ENCODE results near the gene SH3RF1. TPM values are rescaled to one million over a fixed set of nuclear protein-coding genes. Genes with fewer than 3 reads are reported as not detected.
"Not testable (repeated sequence)": the region's sequence is repeated elsewhere in the genome, so short reads cannot be mapped to it uniquely, and the experiment has no call there.

The SH3RF1 gene
- total RNA-seq, 2 donors from 2014 or later: 7.8 to 12.4 TPM

DNA sequence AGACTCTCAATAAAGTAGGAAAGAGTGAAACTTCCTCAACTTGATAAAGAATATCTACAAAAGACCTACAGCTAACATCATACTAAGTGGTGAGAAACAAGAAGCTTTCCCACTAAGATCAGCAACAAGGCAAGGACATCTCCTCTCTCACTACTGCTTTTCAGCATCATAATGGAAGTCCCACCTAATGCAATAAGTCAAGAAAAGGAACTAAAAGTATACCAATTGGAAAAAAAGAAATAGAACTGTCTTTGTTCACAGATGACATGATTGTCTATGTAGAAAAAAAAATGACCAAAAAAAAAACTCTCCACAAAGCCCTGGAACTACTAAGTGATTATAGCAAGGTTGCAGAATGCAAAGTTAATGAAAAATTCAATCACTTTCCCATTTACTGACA, 25.1 kb upstream of the SH3RF1 start:
- Histone ChIP-seq H3K27me3 (no peaks in the 10 kb centered on the region), H3K4me3 (no peak overlapping the region), H3K36me3 (no peaks in the 10 kb centered on the region), H3K9me3 (no peaks in the 10 kb centered on the region), H3K4me1 (no peaks in the 10 kb centered on the region), H3K27ac (no peak overlapping the region)
- DNase-seq (ENCODE audit: low spot score): no peak
- TF ChIP-seq, protein P1, sequence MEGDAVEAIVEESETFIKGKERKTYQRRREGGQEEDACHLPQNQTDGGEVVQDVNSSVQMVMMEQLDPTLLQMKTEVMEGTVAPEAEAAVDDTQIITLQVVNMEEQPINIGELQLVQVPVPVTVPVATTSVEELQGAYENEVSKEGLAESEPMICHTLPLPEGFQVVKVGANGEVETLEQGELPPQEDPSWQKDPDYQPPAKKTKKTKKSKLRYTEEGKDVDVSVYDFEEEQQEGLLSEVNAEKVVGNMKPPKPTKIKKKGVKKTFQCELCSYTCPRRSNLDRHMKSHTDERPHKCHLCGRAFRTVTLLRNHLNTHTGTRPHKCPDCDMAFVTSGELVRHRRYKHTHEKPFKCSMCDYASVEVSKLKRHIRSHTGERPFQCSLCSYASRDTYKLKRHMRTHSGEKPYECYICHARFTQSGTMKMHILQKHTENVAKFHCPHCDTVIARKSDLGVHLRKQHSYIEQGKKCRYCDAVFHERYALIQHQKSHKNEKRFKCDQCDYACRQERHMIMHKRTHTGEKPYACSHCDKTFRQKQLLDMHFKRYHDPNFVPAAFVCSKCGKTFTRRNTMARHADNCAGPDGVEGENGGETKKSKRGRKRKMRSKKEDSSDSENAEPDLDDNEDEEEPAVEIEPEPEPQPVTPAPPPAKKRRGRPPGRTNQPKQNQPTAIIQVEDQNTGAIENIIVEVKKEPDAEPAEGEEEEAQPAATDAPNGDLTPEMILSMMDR (IDR thresholded peaks at IDR 0.05): no peak

GRCh38 chr4:169293343-169294176, 22.8 kb upstream of the SH3RF1 start:
- Histone ChIP-seq H3K4me3 (no peak overlapping the region), H3K27me3 (no peaks in the 10 kb centered on the region), H3K9me3 (no peaks in the 10 kb centered on the region), H3K27ac (no peak overlapping the region), H3K4me1 (no peaks in the 10 kb centered on the region), H3K36me3 (no peaks in the 10 kb centered on the region)
- no peak for DNase-seq (ENCODE audit: low spot score)
- TF ChIP-seq, protein P1 (IDR thresholded peaks at IDR 0.05): no peak

DNA sequence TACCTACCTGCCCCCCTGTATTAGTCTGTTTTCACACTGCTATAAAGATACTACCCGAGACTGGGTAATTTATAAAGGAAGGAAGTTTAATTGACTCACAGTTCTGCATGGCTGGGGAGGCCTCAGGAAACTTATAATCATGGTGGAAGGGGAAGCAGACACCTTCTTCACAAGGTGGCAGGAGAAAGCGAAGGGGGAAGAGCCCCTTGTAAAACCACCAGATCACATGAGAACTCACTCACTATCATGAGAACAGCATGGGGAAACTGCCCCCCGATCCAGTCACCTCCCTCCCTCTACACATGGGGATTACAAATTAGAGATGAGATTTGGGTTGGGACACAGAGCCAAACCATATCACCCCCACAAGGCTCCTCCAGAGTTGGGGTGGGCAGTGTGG, 17.2 kb upstream of the SH3RF1 start:
- H3K4me3 ChIP-seq; H3K36me3 ChIP-seq; H3K9me3 ChIP-seq; H3K27ac ChIP-seq; H3K4me1 ChIP-seq; DNase-seq (ENCODE audit: low spot score); H3K27me3 ChIP-seq: not testable (repeated sequence)

DNA sequence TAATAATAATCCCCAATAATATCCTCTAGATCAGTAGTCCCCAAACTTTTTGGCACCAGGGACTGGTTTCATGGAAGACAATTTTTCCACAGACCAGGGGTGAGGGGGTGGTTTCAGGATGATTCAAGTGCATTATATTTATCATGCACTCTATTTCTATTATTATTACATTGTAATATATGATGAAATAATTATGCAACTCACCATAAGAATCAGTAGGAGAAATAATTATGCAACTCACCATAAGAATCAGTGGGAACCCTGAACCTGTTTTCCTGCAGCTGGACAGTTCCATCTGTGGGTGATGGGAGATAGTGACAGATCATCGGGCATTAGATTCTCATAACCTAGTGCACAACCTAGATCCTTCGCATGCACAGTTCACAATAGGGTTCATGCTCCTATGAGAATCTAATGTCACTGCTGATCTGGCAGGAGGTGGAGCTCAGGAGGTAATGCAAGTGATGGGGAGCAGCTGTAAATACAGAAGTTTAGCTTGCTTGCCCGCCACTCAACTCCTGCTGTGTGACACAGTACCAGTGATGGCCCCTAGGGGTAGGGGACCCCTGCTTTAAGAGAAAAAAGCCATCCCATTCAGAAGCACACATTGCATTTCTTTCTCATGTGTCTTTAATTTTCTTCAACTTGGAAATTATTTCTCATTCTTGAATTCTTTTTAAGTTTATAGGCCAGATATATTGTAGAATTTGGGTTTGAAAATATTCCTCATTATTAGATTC, 16.0 kb upstream of the SH3RF1 start:
- TF ChIP-seq, protein P1 (IDR thresholded peaks at IDR 0.05): no peak
- H3K27me3 ChIP-seq: no peaks in the 10 kb centered on the region
- no peaks in the 10 kb centered on the region for H3K36me3 ChIP-seq
- DNase-seq (ENCODE audit: low spot score): no peak
- H3K9me3 ChIP-seq: no peaks in the 10 kb centered on the region
- H3K27ac ChIP-seq: no peak overlapping the region
- no peaks in the 10 kb centered on the region for H3K4me1 ChIP-seq
- no peak overlapping the region for H3K4me3 ChIP-seq

DNA sequence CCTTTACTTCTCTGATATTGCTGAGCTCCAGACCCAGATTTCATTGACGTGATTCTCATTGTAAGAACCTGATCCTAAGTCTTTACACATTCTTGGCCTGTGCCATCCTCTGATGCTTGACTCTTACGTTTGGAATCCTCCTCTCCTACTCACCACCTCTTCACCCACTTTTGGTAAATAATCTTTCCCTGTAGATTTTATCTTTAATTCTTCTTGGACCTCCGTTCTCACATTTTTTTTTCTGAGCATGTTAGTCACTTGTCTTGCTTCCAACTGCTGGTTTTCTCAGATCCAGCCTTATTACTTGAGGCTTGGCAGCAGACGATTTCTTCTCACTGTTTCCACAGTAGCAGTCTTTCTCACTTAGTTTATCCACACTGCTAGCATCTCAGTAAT, 12.4 kb upstream of the SH3RF1 start:
- DNase-seq (ENCODE audit: low spot score): no peak
- H3K4me1 ChIP-seq: no peaks in the 10 kb centered on the region
- H3K9me3 ChIP-seq: no peaks in the 10 kb centered on the region
- TF ChIP-seq, protein P1 (IDR thresholded peaks at IDR 0.05): no peak
- H3K36me3 ChIP-seq: no peaks in the 10 kb centered on the region
- H3K27ac ChIP-seq: no peak overlapping the region
- no peaks in the 10 kb centered on the region for H3K27me3 ChIP-seq
- no peak overlapping the region for H3K4me3 ChIP-seq

DNA sequence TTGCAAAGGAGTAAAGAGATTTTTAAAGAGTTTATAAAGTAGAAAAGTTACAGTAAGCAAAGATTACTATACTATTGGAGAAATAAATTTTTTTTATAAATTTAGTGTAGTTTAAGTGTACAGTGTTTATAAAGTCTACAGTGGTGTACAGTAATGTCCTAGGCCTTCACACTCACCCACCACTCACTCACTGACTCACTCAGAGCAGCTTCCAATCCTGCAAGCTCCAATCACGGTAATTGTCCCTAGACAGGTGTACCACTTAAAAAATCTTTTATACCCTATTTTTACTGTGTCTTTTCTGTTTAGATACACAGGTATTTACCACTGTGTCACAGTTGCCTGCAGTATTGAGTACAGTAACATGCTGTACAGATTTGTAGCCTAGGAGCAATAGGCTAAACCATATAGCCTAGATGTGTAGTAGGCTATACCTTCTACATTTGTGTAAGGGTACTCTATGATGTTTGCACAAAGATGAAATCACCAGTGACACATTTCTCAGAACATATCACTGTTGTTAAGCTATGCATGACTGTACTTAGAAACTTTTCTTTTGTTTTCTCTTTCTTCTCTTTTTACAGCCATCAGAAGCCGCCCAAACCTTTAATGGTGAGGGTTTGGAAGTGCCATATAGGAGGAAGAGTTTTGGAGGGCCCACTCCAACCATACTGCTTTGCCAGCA, 11.8 kb upstream of the SH3RF1 start:
- Histone ChIP-seq H3K36me3 (no peaks in the 10 kb centered on the region), H3K4me1 (no peaks in the 10 kb centered on the region), H3K4me3 (no peak overlapping the region), H3K27me3 (no peaks in the 10 kb centered on the region), H3K9me3 (no peaks in the 10 kb centered on the region), H3K27ac (no peak overlapping the region)
- DNase-seq (ENCODE audit: low spot score): no peak
- TF ChIP-seq, protein P1 (IDR thresholded peaks at IDR 0.05): no peak

Measured in right atrium auricular region (tissue), 2 donors.